ENCODE results near the gene TMEM179B.
A peak's percentile ranks its signal among the peaks of the same experiment; 100 is the strongest.

TMEM179B gene

DNA sequence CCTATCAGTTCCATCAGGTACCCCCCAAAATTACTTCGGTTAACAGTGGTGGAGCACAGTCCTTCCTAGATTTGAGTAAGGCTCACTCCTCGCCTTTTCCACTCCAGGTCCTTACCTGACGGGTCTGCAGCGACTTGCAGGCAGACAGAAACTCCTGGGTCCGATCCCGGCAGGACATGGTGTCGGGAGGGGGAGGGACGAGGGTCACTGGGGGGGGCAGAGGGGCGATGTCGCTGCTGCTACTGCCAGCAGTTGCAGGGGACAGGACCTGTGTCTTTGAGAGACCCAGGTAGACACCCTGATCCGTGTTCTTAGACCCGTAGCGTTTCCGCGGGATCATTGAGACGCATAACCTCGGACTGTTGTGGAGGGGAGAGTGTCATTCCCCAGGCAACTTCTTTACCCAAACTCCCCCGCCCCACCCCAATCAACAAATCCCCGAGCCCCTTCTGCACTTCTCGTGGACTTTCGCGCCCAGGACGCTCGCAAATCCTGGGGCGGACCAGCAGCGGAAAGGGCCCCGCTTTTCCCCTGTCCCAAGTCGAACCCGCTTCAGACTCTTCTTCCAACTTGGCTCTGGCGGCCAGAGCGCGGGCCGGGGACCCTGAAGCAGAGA, 43.8 kb downstream of the TMEM179B start:
- H3K4me1 ChIP-seq (ENCODE audit: insufficient read depth, low read length), result peaks cover 49% of the 10 kb centered on the region
- H3K79me2 ChIP-seq (ENCODE audit: insufficient read depth, low read length), result peaks cover 66% of the 10 kb centered on the region
- peak overlapping the region; percentile 89 for H2AFZ ChIP-seq (ENCODE audit: low read depth, low read length)
- peak overlapping the region; percentile 79 for H3K27ac ChIP-seq (ENCODE audit: low read length)
- H3K9ac ChIP-seq (ENCODE audit: low read depth, low read length), result peak overlapping the region; percentile 92
- peak overlapping the region; percentile 97 to 99 for H3K4me3 ChIP-seq (ENCODE audit: low read depth in 1 of 2, low read length in 2 of 2)
- no peaks in the 10 kb centered on the region for H3K9me3 ChIP-seq (ENCODE audit: insufficient read depth, low read length, severe bottlenecking)
- H4K20me1 ChIP-seq (ENCODE audit: insufficient read depth, low read length), result peaks cover 26% of the 10 kb centered on the region; the same call in 1 of the 2 replicates
- ATAC-seq (ENCODE audit: insufficient read depth, low read depth), result 0 out of 3 replicates have a peak, but pooled peaks have one; percentile 0
- peaks cover 64% of the 10 kb centered on the region for H3K36me3 ChIP-seq (ENCODE audit: insufficient read depth, low read length)
- H3K27me3 ChIP-seq (ENCODE audit: insufficient read depth, low read length, poor library complexity), result no peaks in the 10 kb centered on the region
- no peak for DNase-seq
- no peak for TF ChIP-seq EZH2 (IDR thresholded peaks at IDR 0.05; ENCODE audit: borderline replicate concordance, low read depth, low read length, severe bottlenecking)
- TF ChIP-seq, protein P1, sequence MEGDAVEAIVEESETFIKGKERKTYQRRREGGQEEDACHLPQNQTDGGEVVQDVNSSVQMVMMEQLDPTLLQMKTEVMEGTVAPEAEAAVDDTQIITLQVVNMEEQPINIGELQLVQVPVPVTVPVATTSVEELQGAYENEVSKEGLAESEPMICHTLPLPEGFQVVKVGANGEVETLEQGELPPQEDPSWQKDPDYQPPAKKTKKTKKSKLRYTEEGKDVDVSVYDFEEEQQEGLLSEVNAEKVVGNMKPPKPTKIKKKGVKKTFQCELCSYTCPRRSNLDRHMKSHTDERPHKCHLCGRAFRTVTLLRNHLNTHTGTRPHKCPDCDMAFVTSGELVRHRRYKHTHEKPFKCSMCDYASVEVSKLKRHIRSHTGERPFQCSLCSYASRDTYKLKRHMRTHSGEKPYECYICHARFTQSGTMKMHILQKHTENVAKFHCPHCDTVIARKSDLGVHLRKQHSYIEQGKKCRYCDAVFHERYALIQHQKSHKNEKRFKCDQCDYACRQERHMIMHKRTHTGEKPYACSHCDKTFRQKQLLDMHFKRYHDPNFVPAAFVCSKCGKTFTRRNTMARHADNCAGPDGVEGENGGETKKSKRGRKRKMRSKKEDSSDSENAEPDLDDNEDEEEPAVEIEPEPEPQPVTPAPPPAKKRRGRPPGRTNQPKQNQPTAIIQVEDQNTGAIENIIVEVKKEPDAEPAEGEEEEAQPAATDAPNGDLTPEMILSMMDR (IDR thresholded peaks at IDR 0.05; ENCODE audit: borderline replicate concordance, extremely low read depth, low read length, poor library complexity, severe bottlenecking), result no peak
- peak overlapping the region; percentile 96 for H3K4me2 ChIP-seq (ENCODE audit: insufficient read depth, low read length)

DNA sequence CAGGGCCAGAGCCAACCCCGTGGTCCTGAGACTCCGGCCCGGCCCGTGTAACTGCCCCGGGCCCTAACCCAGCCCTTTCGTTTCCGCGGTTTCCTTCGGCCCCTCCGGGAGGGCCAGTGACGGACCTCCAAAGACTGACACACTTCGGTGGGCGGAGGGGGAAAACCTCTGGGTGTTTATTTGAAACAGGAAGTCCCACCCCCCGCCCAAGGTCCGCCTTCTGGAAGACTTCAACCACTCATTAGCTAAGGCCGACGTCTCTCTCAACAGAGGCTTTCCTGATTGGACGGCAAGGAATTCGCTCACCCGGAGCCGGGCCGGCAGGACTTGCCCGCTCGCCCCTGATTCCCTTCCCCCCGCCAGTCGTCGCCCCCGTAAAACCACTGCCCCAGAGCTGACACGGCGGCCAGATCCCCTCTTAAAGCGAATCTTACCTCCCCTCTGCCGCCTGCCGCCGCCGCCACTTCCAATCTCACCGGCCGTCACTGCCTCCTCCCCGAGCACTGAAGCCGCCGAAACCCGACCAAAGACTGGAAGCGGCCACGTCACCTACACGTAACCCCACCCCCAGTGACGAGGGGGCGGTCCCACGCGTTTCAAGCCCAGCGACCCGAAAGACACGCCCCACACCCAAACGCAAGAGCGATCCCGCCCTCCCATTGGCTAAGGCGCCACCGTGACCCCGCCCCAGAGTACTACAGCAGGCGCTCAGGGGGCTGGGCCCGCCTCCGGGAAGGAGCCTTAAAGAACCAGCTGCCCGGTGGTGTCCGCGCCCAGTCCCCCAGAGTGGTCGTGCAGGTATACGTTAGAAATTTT, 44.5 kb downstream of the TMEM179B start, which contains the start of gene STX5:
STX5 (minus strand) TSS at position 532 of the 816 bp plus-strand sequence. CDS start 808 bp downstream, outside the sequence.
- peaks cover 69% of the 10 kb centered on the region for H3K36me3 ChIP-seq (ENCODE audit: insufficient read depth, low read length)
- H3K79me2 ChIP-seq (ENCODE audit: insufficient read depth, low read length), result peaks cover 72% of the 10 kb centered on the region
- H3K27ac ChIP-seq (ENCODE audit: low read length), result peak within 1 kb of the TSS; percentile 79
- H3K9ac ChIP-seq (ENCODE audit: low read depth, low read length), result peak within 1 kb of the TSS; percentile 92
- no peaks in the 10 kb centered on the region for H3K27me3 ChIP-seq (ENCODE audit: insufficient read depth, low read length, poor library complexity)
- TF ChIP-seq EZH2 (IDR thresholded peaks at IDR 0.05; ENCODE audit: borderline replicate concordance, low read depth, low read length, severe bottlenecking), result no peak
- TF ChIP-seq, protein P1 (IDR thresholded peaks at IDR 0.05; ENCODE audit: borderline replicate concordance, extremely low read depth, low read length, poor library complexity, severe bottlenecking), result no peak
- H3K9me3 ChIP-seq (ENCODE audit: insufficient read depth, low read length, severe bottlenecking), result no peaks in the 10 kb centered on the region
- H3K4me1 ChIP-seq (ENCODE audit: insufficient read depth, low read length), result peaks cover 49% of the 10 kb centered on the region
- H2AFZ ChIP-seq (ENCODE audit: low read depth, low read length), result peak within 1 kb of the TSS; percentile 94
- H3K4me2 ChIP-seq (ENCODE audit: insufficient read depth, low read length), result peak within 1 kb of the TSS; percentile 96
- DNase-seq, result peak; percentile 99
- H3K4me3 ChIP-seq (ENCODE audit: low read depth in 1 of 2, low read length in 2 of 2), result peak within 1 kb of the TSS; percentile 97 to 99
- H4K20me1 ChIP-seq (ENCODE audit: insufficient read depth, low read length), result peaks cover 26% of the 10 kb centered on the region; the same call in 1 of the 2 replicates
- ATAC-seq (ENCODE audit: insufficient read depth, low read depth), result peak; percentile 89

DNA sequence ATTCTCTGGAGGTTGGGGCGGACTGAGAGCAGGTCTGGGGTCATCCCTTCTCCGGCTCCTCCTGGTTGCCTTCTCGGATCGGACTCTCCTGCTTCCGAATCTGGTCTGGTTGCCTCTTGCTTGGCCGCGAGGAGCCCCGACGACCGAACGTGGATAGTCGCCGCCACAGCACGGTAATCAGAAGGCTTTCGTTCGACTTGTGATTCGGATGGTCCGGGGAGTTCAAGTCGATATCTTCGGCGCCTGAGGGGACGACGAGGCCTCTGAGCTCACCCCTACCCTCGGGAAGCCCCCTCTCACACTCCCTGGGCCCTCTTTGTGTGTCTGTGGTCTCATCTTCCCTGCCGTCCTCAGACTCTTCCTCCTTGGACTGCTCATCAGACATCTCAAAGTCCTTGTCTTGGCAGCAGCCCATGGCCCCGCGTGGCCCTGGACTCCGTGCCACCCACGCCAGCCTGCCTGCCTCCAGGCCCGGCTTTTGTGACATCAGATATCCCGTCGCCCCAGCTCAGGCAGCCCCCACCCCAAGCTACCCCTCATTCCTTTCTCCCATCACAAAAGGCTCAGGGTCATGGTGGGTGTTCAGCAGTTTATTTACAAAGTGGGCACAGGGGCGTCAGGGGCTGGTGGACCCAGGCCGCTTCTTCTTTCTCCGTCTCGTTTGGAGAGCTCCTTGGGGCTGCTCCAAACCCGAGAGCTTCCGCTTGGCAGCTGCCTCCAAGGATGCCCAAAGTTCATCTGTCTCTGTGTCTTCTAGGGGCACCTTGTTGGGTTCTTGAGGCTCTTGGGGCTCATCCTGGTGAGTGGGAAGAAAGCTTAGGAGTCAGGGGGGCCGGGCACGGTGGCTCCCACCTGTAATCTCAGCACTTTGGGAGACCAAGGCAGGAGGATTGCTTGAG, 45.4 kb downstream of the TMEM179B start, which contains the start of gene TEX54:
TEX54 (minus strand) TSS at position 506 of the 899 bp plus-strand sequence.
- H3K4me1 ChIP-seq (ENCODE audit: insufficient read depth, low read length), result peaks cover 55% of the 10 kb centered on the region
- H3K4me2 ChIP-seq (ENCODE audit: insufficient read depth, low read length), result peak within 1 kb of the TSS; percentile 96
- TF ChIP-seq, protein P1 (IDR thresholded peaks at IDR 0.05; ENCODE audit: borderline replicate concordance, extremely low read depth, low read length, poor library complexity, severe bottlenecking), result no peak
- no peak for TF ChIP-seq EZH2 (IDR thresholded peaks at IDR 0.05; ENCODE audit: borderline replicate concordance, low read depth, low read length, severe bottlenecking)
- peak within 1 kb of the TSS; percentile 94 for H2AFZ ChIP-seq (ENCODE audit: low read depth, low read length)
- H3K27ac ChIP-seq (ENCODE audit: low read length), result peak within 1 kb of the TSS; percentile 79
- peaks cover 68% of the 10 kb centered on the region for H3K79me2 ChIP-seq (ENCODE audit: insufficient read depth, low read length)
- peaks cover 23% of the 10 kb centered on the region; the same call in 1 of the 2 replicates for H4K20me1 ChIP-seq (ENCODE audit: insufficient read depth, low read length)
- peak within 1 kb of the TSS; percentile 92 for H3K9ac ChIP-seq (ENCODE audit: low read depth, low read length)
- H3K36me3 ChIP-seq (ENCODE audit: insufficient read depth, low read length), result peaks cover 67% of the 10 kb centered on the region
- DNase-seq (no peak), ATAC-seq (ENCODE audit: insufficient read depth, low read depth) (peak; percentile 10)
- H3K27me3 ChIP-seq (ENCODE audit: insufficient read depth, low read length, poor library complexity), result no peaks in the 10 kb centered on the region
- H3K9me3 ChIP-seq (ENCODE audit: insufficient read depth, low read length, severe bottlenecking), result no peaks in the 10 kb centered on the region
- peak within 1 kb of the TSS; percentile 97 to 99 for H3K4me3 ChIP-seq (ENCODE audit: low read depth in 1 of 2, low read length in 2 of 2)
